Colonic mucosa (tissue), 4 donors: Measurements from ENCODE around the gene NUDT8. TPM values are rescaled to one million over a fixed set of nuclear protein-coding genes. Genes with fewer than 3 reads are reported as not detected.
"Not testable (repeated sequence)": the region's sequence is repeated elsewhere in the genome, so short reads cannot be mapped to it uniquely, and the experiment has no call there.

Experiments
- DNase-seq: peaks from one replicate; pipeline ENCODE4 v3.0.0-alpha.2; 2020
- H3K27ac ChIP-seq: fragments of 200-600 bp; one replicate; pipeline ENCODE4 v1.8.0; 2021
- H3K27me3 ChIP-seq: fragments of 200-600 bp; one replicate; pipeline ENCODE4 v1.8.0; 2021
- H3K36me3 ChIP-seq: fragments of 200-600 bp; one replicate; pipeline ENCODE4 v1.8.0; 2021
- H3K4me1 ChIP-seq: fragments of 200-600 bp; one replicate; pipeline ENCODE4 v1.8.0; 2021; ENCODE audit warnings: mild to moderate bottlenecking
- H3K4me3 ChIP-seq: fragments of 200-600 bp; one replicate; pipeline ENCODE4 v1.8.0; 2021
- H3K9ac ChIP-seq, 2 donors: one replicate each; pipeline ENCODE4 v1.7.0; 2013; ENCODE audit warnings: control low read depth in 2 of 2, low read depth in 2 of 2, low read length in 2 of 2
- H3K9me3 ChIP-seq: fragments of 200-600 bp; one replicate; pipeline ENCODE4 v1.8.0; 2021
- CTCF ChIP-seq: fragments of 200-600 bp; IDR thresholded peaks from one replicate; pipeline ENCODE4 v1.8.0; 2022; ENCODE audit warnings: antibody characterized with exemption, mild to moderate bottlenecking
- intact Hi-C: fragments of 100-400 bp; cut with DNase I; formaldehyde crosslinking; loops from one replicate; pipeline ENCODE4 v1.14.1; 2022
- total RNA-seq, 2 donors: library from RNA; stranded (reverse); fragmentation: NEBNext Ultra II Directional in 1 of 2; extraction: Animal tissue kit (Norgen Biotek cat#: 25700) in 1 of 2; gene quantifications; one replicate each; pipeline ENCODE4 v1.2.1, GENCODE V29; 2021
- donor health status: healthy.
- donor health status: DM: no; HTN: no; CAD: no.
- donor health status: DM: no; HTN: no; CAD: no.

NUDT8 gene
- total RNA-seq, 2 donors from 2014 or later, result 35.1 to 52.5 TPM

GRCh38 chr11:67599149-67599548 is 30.6 kb downstream of the NUDT8 start:
- no peak overlapping the region for H3K27ac ChIP-seq
- no peaks in the 10 kb centered on the region for H3K27me3 ChIP-seq
- intact Hi-C loops, result no loop called here
- no peaks in the 10 kb centered on the region for H3K9me3 ChIP-seq
- H3K4me1 ChIP-seq, result no peaks in the 10 kb centered on the region
- TF ChIP-seq CTCF, result no peak
- no peak for DNase-seq
- no peak overlapping the region for H3K9ac ChIP-seq
- H3K4me3 ChIP-seq, result no peak overlapping the region
- no peaks in the 10 kb centered on the region for H3K36me3 ChIP-seq

GRCh38 chr11:67597963-67598362 is 31.8 kb downstream of the NUDT8 start:
- intact Hi-C loops, H3K4me1 ChIP-seq, H3K4me3 ChIP-seq, H3K9ac ChIP-seq, H3K36me3 ChIP-seq, H3K9me3 ChIP-seq, H3K27me3 ChIP-seq, H3K27ac ChIP-seq, DNase-seq: not testable (repeated sequence)

GRCh38 chr11:67597458-67597857 is 32.3 kb downstream of the NUDT8 start:
- H3K9me3 ChIP-seq, DNase-seq, H3K27ac ChIP-seq, H3K4me1 ChIP-seq, H3K36me3 ChIP-seq, H3K4me3 ChIP-seq, H3K9ac ChIP-seq, intact Hi-C loops, H3K27me3 ChIP-seq: not testable (repeated sequence)

- DNase-seq, result no peak
- TF ChIP-seq CTCF, result no peak
- Histone ChIP-seq H3K36me3 (no peaks in the 10 kb centered on the region), H3K4me1 (no peaks in the 10 kb centered on the region), H3K9me3 (no peaks in the 10 kb centered on the region), H3K4me3 (no peak overlapping the region), H3K27ac (no peak overlapping the region), H3K27me3 (no peaks in the 10 kb centered on the region), H3K9ac (no peak overlapping the region)
- intact Hi-C loops, result no loop called here
Measured at GRCh38 chr11:67596753-67597300, 32.9 kb downstream of the NUDT8 start.

GRCh38 chr11:67594480-67594879 is 35.3 kb downstream of the NUDT8 start:
- intact Hi-C loops, result no loop called here
- no peaks in the 10 kb centered on the region for H3K4me1 ChIP-seq

GRCh38 chr11:67593565-67593905 is 36.2 kb downstream of the NUDT8 start:
- Histone ChIP-seq H3K27me3 (no peaks in the 10 kb centered on the region), H3K4me1 (no peaks in the 10 kb centered on the region), H3K4me3 (no peak overlapping the region), H3K9ac (no peak overlapping the region), H3K27ac (no peak overlapping the region), H3K36me3 (no peaks in the 10 kb centered on the region), H3K9me3 (no peaks in the 10 kb centered on the region)
- intact Hi-C loops, result no loop called here
- no peak for TF ChIP-seq CTCF
- no peak for DNase-seq

More at GRCh38 chr11:67594480-67594879, 35.3 kb downstream of the NUDT8 start:
- H3K4me3 ChIP-seq, result no peak overlapping the region
- no peak overlapping the region for H3K9ac ChIP-seq
- H3K27ac ChIP-seq, result no peak overlapping the region
- no peaks in the 10 kb centered on the region for H3K36me3 ChIP-seq
- no peak for TF ChIP-seq CTCF
- H3K9me3 ChIP-seq, result no peaks in the 10 kb centered on the region
- no peaks in the 10 kb centered on the region for H3K27me3 ChIP-seq
- DNase-seq, result no peak
